NCI-H146 treated with DMSO at 0.1 percent for 48 hours (cell line): ENCODE results near the gene NDST3.
"Not testable (repeated sequence)": the region's sequence is repeated elsewhere in the genome, so short reads cannot be mapped to it uniquely, and the experiment has no call there.

Source experiments
- DNase-seq: peaks from one replicate; lab custom pipeline; 2025; ENCODE audit not compliant: unreplicated experiment; lab: John Stamatoyannopoulos, UW

Gene NDST3

DNA sequence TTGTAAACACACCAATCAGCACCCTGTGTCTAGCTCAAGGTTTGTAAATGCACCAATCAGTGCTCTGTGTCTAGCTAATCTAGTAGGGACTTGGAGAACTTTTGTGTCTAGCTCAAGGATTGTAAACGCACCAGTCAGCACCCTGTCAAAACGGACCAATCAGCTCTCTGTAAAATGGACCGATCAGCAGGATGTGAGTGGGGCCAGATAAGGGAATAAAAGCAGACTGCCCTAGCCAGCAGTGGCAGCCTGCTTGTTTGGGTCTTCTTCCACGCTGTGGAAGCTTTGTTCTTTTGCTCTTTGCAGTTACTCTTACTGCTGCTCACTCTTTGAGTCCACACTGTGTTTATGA, 231.8 kb downstream of the NDST3 start:
- DNase-seq: not testable (repeated sequence)

- DNase-seq: no peak
Observed at GRCh38 chr4:118268780-118269179, 234.5 kb downstream of the NDST3 start.

- DNase-seq: peak; percentile 5
Observed at GRCh38 chr4:118270492-118270891, 236.2 kb downstream of the NDST3 start.

GRCh38 chr4:118271788-118272187, 237.5 kb downstream of the NDST3 start:
- no peak for DNase-seq

- no peak for DNase-seq
Observed at GRCh38 chr4:118273642-118274041, 239.4 kb downstream of the NDST3 start.

DNA sequence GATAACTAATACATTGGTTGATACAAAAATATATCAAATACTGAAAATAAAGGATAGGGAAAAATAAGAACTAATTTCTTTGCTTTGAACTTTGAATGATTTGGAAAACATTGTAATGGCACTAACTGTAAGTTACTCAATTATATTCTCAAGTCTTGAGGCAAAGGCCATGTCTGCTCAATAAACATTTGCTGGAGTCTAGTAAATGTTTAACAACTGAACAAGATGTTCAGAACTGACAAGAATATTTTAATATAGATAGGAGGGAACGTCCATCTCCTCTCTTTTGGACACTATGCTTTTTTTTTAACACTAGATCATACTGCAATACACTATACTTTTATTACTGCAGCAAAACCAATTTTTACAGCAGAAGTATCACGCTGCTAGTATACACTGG, 242.3 kb downstream of the NDST3 start:
- no peak for DNase-seq

DNA sequence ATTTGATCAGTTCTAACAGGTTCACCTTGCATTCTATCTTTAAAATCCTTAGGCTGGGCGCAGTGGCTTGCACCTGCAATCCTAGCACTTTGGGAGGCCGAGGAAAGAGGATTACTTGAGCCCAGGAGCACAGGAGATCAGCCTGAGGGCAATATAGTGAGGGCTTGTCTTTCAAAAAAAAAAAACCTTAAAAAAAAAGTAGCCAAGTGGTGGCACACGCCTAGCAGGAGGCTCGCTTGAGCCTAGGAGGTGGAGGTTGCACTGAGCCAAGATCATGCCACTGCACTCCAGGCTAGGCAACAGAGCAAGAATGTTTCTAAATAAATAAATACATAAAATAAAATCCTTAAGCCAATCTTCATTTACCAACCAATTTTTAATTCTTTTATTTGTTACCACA, 243.0 kb downstream of the NDST3 start:
- DNase-seq: no peak

DNA sequence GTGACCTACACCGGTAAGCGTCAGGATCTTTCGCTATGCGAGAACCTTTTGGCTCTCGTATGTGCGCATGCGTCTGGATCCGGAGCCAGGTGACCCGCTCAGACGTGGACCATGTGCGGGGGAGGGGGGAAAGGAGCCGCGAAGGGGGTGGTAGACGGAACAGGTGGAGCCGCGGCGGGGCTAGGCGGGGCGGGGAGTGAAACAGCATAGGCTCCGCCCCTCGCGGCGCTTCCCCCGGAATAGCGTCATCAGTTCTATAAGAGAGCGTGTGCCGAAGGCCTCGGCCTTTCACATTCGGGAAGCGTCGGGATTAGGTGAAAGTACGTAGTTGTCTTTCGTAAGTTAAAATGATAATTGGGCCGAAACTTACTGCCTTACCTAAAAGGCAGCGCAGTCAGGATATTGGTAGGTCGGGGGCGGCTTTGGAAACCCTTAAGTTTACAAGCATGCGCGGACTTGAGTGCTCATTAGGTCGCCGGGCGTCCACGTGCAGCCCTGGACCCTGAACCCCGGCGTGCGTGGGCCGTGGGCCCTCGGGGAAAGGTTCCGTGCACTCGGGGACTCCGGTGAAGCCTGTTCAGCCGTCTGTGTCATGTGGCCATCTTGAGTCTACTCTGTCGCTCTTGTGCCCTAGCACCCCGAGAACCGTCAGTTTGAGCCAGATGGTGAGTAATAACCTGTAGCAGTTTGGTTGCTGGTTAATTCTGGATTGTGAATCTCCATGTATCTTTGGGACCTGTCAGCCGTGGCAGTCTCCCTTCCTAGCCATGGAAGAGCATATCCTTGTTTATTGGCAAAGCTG, 244.4 kb downstream of the NDST3 start:
- peak; percentile 72 for DNase-seq

- no peak for DNase-seq
Observed at GRCh38 chr4:118279328-118279727, 245.0 kb downstream of the NDST3 start.

GRCh38 chr4:118279920-118280432, 245.7 kb downstream of the NDST3 start:
- DNase-seq: no peak

GRCh38 chr4:118280501-118281218, 246.4 kb downstream of the NDST3 start:
- DNase-seq: peak; percentile 5

GRCh38 chr4:118281611-118282442, 247.5 kb downstream of the NDST3 start:
- DNase-seq: no peak

DNA sequence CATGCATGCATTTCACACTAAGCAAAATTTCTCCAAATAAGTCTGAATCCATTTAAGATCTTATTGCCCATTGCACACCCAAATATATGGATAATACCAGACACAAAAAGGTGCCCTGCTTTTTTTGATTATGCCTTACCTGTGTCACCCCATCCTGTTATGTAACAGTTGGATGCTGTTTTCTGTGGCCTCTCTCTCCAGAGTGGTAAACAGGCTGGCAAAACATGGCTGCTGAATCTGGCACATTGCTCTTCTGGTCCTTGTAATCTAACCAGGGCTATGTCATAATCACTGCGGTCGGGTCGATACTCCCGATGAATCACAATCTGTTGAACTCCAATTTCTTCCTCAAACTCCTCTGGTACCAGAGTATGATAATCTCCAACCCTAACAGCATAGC, 248.4 kb downstream of the NDST3 start:
- DNase-seq: no peak

- no peak for DNase-seq
Observed at GRCh38 chr4:118284169-118284568, 249.9 kb downstream of the NDST3 start.

DNA sequence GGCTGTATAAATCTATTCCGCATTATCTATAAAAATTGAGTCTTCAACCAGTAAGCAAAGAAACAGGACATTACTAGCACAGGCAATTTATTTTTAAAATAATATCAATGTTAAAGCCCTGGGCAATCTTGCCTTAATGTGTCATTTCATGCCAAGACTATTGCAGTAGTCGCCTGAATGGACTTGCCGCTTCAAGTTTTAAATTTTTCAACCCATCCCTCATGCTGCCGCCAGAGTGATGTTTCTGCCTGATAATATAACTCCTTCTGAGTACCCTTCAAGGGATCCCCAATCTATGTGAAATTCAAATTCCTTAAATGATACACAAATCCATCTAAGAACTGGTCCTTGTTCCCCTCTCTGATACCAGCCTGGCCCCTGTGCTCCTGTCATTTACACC, 251.6 kb downstream of the NDST3 start:
- DNase-seq: no peak

GRCh38 chr4:118286685-118287084, 252.4 kb downstream of the NDST3 start:
- no peak for DNase-seq

GRCh38 chr4:118287711-118288451, 253.6 kb downstream of the NDST3 start:
- DNase-seq: no peak

DNA sequence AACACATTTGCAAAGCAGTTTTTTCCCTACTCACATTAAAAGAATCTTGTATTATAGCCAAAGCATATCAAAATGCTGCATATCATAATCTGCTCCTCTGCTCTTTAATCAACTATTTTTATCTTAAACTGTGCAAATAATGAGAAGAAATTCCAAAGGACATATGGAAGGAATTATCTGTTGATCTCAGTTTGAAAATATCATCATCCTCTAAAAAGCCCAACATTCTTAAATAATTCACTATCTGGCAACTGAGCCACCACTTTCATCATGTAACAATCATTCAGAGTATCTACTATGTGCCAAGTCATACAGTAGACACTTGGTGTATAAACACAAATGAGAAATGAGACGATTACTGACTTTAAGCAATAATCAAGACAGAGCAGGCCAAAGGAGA, 255.5 kb downstream of the NDST3 start:
- no peak for DNase-seq

GRCh38 chr4:118290951-118291350, 256.7 kb downstream of the NDST3 start:
- no peak for DNase-seq

GRCh38 chr4:118296729-118297128, 262.4 kb downstream of the NDST3 start:
- no peak for DNase-seq

GRCh38 chr4:118299619-118300018, 265.3 kb downstream of the NDST3 start:
- not testable (repeated sequence) for DNase-seq
